Hepatocyte (in vitro differentiated cells): ENCODE results near the gene FNDC3B. TPM values are rescaled to one million over a fixed set of nuclear protein-coding genes. Genes with fewer than 3 reads are reported as not detected.

Experiments
- DNase-seq: peaks from one replicate; pipeline ENCODE4 v3.0.0-alpha.2; 2016; ENCODE audit warnings: low spot score
- H2AFZ ChIP-seq: fragments of 200-600 bp; sonication (generic); 2 replicates; pipeline ENCODE4 v1.6.0; 2016; ENCODE audit warnings: antibody characterized with exemption, mild to moderate bottlenecking
- H3K27ac ChIP-seq: fragments of 200-600 bp; sonication (generic); 2 replicates; pipeline ENCODE4 v1.5.1; 2016; ENCODE audit warnings: mild to moderate bottlenecking
- H3K27me3 ChIP-seq: fragments of 200-600 bp; sonication (generic); 2 replicates; pipeline ENCODE4 v1.6.1; 2016
- H3K36me3 ChIP-seq: fragments of 200-600 bp; sonication (generic); replicated peaks from 2 replicates; pipeline ENCODE4 v1.5.1; 2016; ENCODE audit warnings: low read depth; ENCODE audit not compliant: insufficient read depth
- H3K4me1 ChIP-seq: fragments of 200-600 bp; sonication (generic); 2 replicates; pipeline ENCODE4 v1.5.1; 2016; ENCODE audit warnings: mild to moderate bottlenecking, moderate library complexity; ENCODE audit not compliant: insufficient read depth
- H3K4me2 ChIP-seq: fragments of 200-600 bp; sonication (generic); 2 replicates; pipeline ENCODE4 v1.6.0; 2016
- H3K4me3 ChIP-seq: fragments of 200-600 bp; sonication (generic); 2 replicates; pipeline ENCODE4 v1.5.1; 2016; ENCODE audit warnings: mild to moderate bottlenecking
- H3K79me2 ChIP-seq: fragments of 200-600 bp; sonication (generic); 2 replicates; pipeline ENCODE4 v1.6.0; 2017; ENCODE audit warnings: mild to moderate bottlenecking
- H3K9me2 ChIP-seq: fragments of 200-600 bp; sonication (generic); replicated peaks from 2 replicates; pipeline ENCODE4 v1.6.0; 2017; ENCODE audit warnings: mild to moderate bottlenecking; ENCODE audit not compliant: insufficient read depth
- H3K9me3 ChIP-seq: fragments of 200-600 bp; sonication (generic); 2 replicates; pipeline ENCODE4 v1.5.1; 2016; ENCODE audit warnings: low read depth, mild to moderate bottlenecking
- H4K20me1 ChIP-seq: fragments of 200-600 bp; sonication (generic); 2 replicates; pipeline ENCODE4 v1.6.0; 2016; ENCODE audit warnings: mild to moderate bottlenecking; ENCODE audit not compliant: insufficient read depth, poor library complexity, severe bottlenecking
- CTCF ChIP-seq: fragments of 200-600 bp; sonication (generic); IDR thresholded peaks from 2 replicates; pipeline ENCODE4 v1.5.1; 2016; ENCODE audit warnings: antibody characterized with exemption, mild to moderate bottlenecking; ENCODE audit not compliant: poor library complexity
- EZH2 ChIP-seq: fragments of 200-600 bp; sonication (generic); IDR thresholded peaks from 2 replicates; pipeline ENCODE4 v1.6.1; 2016; ENCODE audit warnings: antibody characterized with exemption, mild to moderate bottlenecking, borderline replicate concordance
- EZH2phosphoT487 ChIP-seq: fragments of 200-600 bp; sonication (generic); IDR thresholded peaks from one replicate; pipeline ENCODE4 v1.6.1; 2018; ENCODE audit warnings: antibody characterized with exemption, mild to moderate bottlenecking, low read depth, moderate library complexity; ENCODE audit not compliant: unreplicated experiment, severe bottlenecking
- WGBS: methylation state at CpG from one replicate; pipeline ENCODE4 v1.1.6; 2016; ENCODE audit warnings: low lambda C conversion rate; ENCODE audit errors: missing lambda C conversion rate; 5-methylcytosine and 5-hydroxymethylcytosine counted together
- polyA plus RNA-seq: library from polyadenylated mRNA; unstranded; fragments of >200 nt; fragmentation: Nextera tagmentation; extraction: Ambion mirVana; gene quantifications from 2 replicates; pipeline ENCODE4 v1.2.1, GENCODE V29; 2016
- total RNA-seq: library from RNA; depleted of rRNA; stranded (reverse); fragments of >200 nt; gene quantifications from 2 replicates; pipeline ENCODE4 v1.2.3, GENCODE V29; 2014

FNDC3B gene
- total and polyA plus RNA-seq, 2 experiments from 2014 or later: 61.2 to 113 TPM

- Histone ChIP-seq H3K9me2 (no peaks in the 10 kb centered on the region), H3K4me1 (peaks cover 4% of the 10 kb centered on the region), H3K4me2 (no peak overlapping the region), H3K27ac (no peak overlapping the region), H4K20me1 (no peaks in the 10 kb centered on the region), H3K4me3 (no peak overlapping the region), H3K9me3 (no peaks in the 10 kb centered on the region), H2AFZ (no peak overlapping the region), H3K79me2 (peaks cover 35% of the 10 kb centered on the region), H3K27me3 (no peaks in the 10 kb centered on the region), H3K36me3 (no peaks in the 10 kb centered on the region)
- no peak for DNase-seq
- 78% methylated on average over 2 of the region's 2 CpGs for WGBS
- no peak for TF ChIP-seq EZH2phosphoT487
- no peak for TF ChIP-seq EZH2
- TF ChIP-seq CTCF: no peak
Observed at GRCh38 chr3:172272698-172273097, 233.3 kb downstream of the FNDC3B start.

DNA sequence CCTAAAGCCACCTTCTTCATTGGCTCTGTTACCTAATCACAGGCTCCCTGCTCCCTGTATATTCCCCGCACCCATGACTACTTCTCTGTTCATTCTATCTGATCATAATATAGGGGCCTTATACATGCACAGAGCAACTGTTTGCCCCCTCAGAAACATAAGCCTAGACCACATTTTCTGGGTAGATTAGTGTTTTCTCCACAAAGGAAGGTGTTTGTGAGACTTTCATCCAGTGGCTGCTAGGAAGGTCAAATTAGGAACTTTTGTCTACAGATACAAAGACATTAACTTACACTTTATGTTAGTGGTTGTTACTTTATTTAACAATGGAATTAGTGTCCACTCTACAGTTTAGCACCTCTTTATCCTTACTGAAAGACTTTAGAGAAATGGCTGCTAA, 234.0 kb downstream of the FNDC3B start:
- 96% methylated on average over 1 of the region's 1 CpG for WGBS

DNA sequence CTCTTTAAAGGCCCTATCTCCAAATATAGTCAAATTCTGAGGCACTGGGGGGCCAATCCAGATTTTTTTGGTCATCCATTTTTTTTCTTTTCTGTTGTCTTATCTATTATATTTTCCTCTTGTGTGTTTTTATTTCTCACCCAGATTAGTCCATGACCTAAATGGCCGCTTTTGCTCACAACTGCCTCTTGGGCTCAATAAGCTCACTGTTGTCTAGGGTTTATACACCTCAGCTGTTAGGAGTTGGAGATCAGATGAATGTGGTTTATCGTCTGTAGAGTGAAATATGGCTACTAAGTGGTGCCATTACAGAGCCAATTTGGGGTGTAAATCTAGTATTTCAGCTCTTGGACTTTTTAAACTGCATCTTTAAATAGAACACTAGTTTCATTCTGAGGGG, 235.5 kb downstream of the FNDC3B start:
- Histone ChIP-seq H3K27ac (no peak overlapping the region), H3K4me3 (no peak overlapping the region), H3K36me3 (no peaks in the 10 kb centered on the region), H3K79me2 (peaks cover 32% of the 10 kb centered on the region), H3K27me3 (no peaks in the 10 kb centered on the region), H3K4me2 (no peak overlapping the region), H3K9me3 (no peaks in the 10 kb centered on the region), H4K20me1 (no peaks in the 10 kb centered on the region), H3K9me2 (no peaks in the 10 kb centered on the region), H2AFZ (no peak overlapping the region), H3K4me1 (peaks cover 4% of the 10 kb centered on the region)
- 96% methylated on average over 2 of the region's 2 CpGs for WGBS
- DNase-seq: no peak
- no peak for TF ChIP-seq EZH2

More for the DNA sequence above, 234.0 kb downstream of the FNDC3B start:
- Histone ChIP-seq H2AFZ (no peak overlapping the region), H3K4me2 (no peak overlapping the region), H3K9me2 (no peaks in the 10 kb centered on the region), H3K4me3 (no peak overlapping the region), H3K4me1 (peaks cover 4% of the 10 kb centered on the region), H3K36me3 (no peaks in the 10 kb centered on the region), H3K9me3 (no peaks in the 10 kb centered on the region), H3K27me3 (no peaks in the 10 kb centered on the region), H4K20me1 (no peaks in the 10 kb centered on the region), H3K27ac (peak overlapping the region; percentile 46), H3K79me2 (peaks cover 36% of the 10 kb centered on the region)
- TF ChIP-seq CTCF (no peak), EZH2phosphoT487 (no peak), EZH2 (no peak)
- DNase-seq: no peak

DNA sequence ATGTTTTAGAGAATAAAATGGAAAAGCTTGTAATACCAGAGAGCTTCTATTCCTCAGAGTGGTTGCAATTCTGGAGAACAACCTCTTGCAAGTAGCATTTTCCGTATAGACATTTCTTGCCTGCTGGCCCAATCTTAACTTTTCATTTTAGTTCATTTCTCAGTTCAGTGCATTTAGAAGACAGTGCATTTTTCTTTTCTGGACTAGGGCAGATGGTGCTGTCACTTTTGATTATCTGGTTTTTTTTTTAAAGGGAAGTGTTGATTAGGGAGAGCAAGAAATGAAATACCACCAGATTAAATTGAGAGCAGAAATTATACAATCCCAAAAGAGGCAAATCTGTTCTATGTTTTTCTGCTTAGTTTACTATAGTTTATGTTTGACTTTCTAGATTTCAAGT, 236.2 kb downstream of the FNDC3B start:
- Histone ChIP-seq H3K9me2 (no peaks in the 10 kb centered on the region), H3K4me1 (peaks cover 4% of the 10 kb centered on the region), H3K36me3 (no peaks in the 10 kb centered on the region), H4K20me1 (no peaks in the 10 kb centered on the region), H3K27ac (no peak overlapping the region), H3K27me3 (no peaks in the 10 kb centered on the region), H2AFZ (no peak overlapping the region), H3K79me2 (peaks cover 30% of the 10 kb centered on the region), H3K9me3 (no peaks in the 10 kb centered on the region), H3K4me2 (no peak overlapping the region), H3K4me3 (no peak overlapping the region)
- 97% methylated on average over 1 of the region's 1 CpG for WGBS
- TF ChIP-seq CTCF (no peak), EZH2phosphoT487 (no peak)
- no peak for DNase-seq
